Testis (tissue), 2 donors: ENCODE results near the gene IQCH.

Source experiments
- POLR2A ChIP-seq: fragments of 450-650 bp; IDR thresholded peaks from one replicate; pipeline ENCODE4 v1.6.1; 2017; ENCODE audit warnings: antibody characterized with exemption, mild to moderate bottlenecking, moderate library complexity
- TF ChIP-seq, protein P1 (sequence below), 3 experiments: fragments of 450-650 bp in 2 of 3; fragments of 200-600 bp in 1 of 3; sonication (generic) in 1 of 3; IDR thresholded peaks; one replicate each; pipeline ENCODE4 v1.5.1; 2016 to 2019; ENCODE audit warnings: antibody characterized with exemption in 3 of 3, mild to moderate bottlenecking in 2 of 3, moderate library complexity in 1 of 3

DNA sequence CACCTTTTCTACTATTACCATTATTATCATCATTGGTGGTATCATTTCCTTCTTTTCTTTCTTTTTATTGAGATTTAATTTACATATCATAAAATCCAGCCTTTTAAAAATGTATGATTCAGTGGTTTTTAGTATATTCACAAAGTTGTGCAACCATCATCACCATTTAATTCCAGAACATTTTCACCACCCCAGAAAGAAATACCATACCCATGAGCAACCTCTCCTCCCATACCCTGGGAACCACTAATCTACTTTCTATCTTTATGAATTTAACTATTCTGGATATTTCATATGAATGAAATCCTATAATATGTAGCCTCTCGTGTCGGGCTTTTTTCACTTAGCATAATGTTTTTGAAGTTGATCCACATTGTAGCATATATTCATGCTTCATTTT lies 29.2 kb upstream of the IQCH start:
- TF ChIP-seq, protein P1, sequence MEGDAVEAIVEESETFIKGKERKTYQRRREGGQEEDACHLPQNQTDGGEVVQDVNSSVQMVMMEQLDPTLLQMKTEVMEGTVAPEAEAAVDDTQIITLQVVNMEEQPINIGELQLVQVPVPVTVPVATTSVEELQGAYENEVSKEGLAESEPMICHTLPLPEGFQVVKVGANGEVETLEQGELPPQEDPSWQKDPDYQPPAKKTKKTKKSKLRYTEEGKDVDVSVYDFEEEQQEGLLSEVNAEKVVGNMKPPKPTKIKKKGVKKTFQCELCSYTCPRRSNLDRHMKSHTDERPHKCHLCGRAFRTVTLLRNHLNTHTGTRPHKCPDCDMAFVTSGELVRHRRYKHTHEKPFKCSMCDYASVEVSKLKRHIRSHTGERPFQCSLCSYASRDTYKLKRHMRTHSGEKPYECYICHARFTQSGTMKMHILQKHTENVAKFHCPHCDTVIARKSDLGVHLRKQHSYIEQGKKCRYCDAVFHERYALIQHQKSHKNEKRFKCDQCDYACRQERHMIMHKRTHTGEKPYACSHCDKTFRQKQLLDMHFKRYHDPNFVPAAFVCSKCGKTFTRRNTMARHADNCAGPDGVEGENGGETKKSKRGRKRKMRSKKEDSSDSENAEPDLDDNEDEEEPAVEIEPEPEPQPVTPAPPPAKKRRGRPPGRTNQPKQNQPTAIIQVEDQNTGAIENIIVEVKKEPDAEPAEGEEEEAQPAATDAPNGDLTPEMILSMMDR (IDR thresholded peaks at IDR 0.05) = no peak
- TF ChIP-seq POLR2A = no peak
